Astrocyte of the cerebellum (primary cell): ENCODE results near the gene TIMM9.

Experiments used
- DNase-seq: peaks from one replicate; pipeline ENCODE4 v3.0.0-alpha.2; 2011; ENCODE audit warnings: low read depth
- H3K4me3 ChIP-seq: 2 replicates; pipeline ENCODE4 v1.5.1; 2011; ENCODE audit warnings: mild to moderate bottlenecking, low read depth, low read length, moderate library complexity
- CTCF ChIP-seq: IDR thresholded peaks from 2 replicates; pipeline ENCODE4 v1.5.1; 2012; ENCODE audit warnings: low read length, low read depth, moderate library complexity, mild to moderate bottlenecking; ENCODE audit errors: missing control alignments
- in situ Hi-C: cut with HindIII; loops from 2 replicates; pipeline ENCODE4 v1.10.0; 2017; ENCODE audit warnings: low sequenced_read_pairs

The TIMM9 gene

GRCh38 chr14:58464652-58465051 lies 37.3 kb upstream of the TIMM9 start:
- DNase-seq, result no peak

GRCh38 chr14:58463147-58463546 lies 35.8 kb upstream of the TIMM9 start:
- H3K4me3 ChIP-seq, result no peak overlapping the region
- no peak for TF ChIP-seq CTCF
- in situ Hi-C loops, result no loop called here
- no peak for DNase-seq

More at GRCh38 chr14:58464652-58465051, 37.3 kb upstream of the TIMM9 start:
- H3K4me3 ChIP-seq, result no peak overlapping the region
- no peak for TF ChIP-seq CTCF
- in situ Hi-C loops, result no loop called here

GRCh38 chr14:58460772-58461171 lies 33.4 kb upstream of the TIMM9 start:
- in situ Hi-C loops, result no loop called here
- no peak overlapping the region for H3K4me3 ChIP-seq
- DNase-seq, result no peak
- no peak for TF ChIP-seq CTCF

- in situ Hi-C loops, result no loop called here
- DNase-seq, result no peak
- no peak overlapping the region for H3K4me3 ChIP-seq
- TF ChIP-seq CTCF, result no peak
Observed at GRCh38 chr14:58455593-58456265, 28.4 kb upstream of the TIMM9 start.

GRCh38 chr14:58444627-58445026 lies 17.3 kb upstream of the TIMM9 start:
- in situ Hi-C loops, result no loop called here
- H3K4me3 ChIP-seq, result no peak overlapping the region
- no peak for TF ChIP-seq CTCF
- DNase-seq, result no peak

- no peak for TF ChIP-seq CTCF
- H3K4me3 ChIP-seq, result no peak overlapping the region
- no peak for DNase-seq
- in situ Hi-C loops, result no loop called here
Observed at GRCh38 chr14:58439476-58439875, 12.1 kb upstream of the TIMM9 start.

GRCh38 chr14:58430156-58430555 lies 2.8 kb upstream of the TIMM9 start:
- DNase-seq, result no peak
- TF ChIP-seq CTCF, result no peak
- in situ Hi-C loops, result no loop called here
- H3K4me3 ChIP-seq, result no peak overlapping the region
